SK-N-SH (cell line): Measurements from ENCODE around the gene JAM2.

Source experiments
- EP300 ChIP-seq, 2 experiments: IDR thresholded peaks; 2 replicates each; pipeline versions ENCODE4 v1.4.0 to v1.6.1; 2012; ENCODE audit warnings: borderline replicate concordance in 1 of 2, low read depth in 1 of 2, low read length in 1 of 2
- EZH2phosphoT487 ChIP-seq: fragments of 200-600 bp; sonication (generic); IDR thresholded peaks from 2 replicates; pipeline ENCODE4 v1.6.1; 2017; ENCODE audit warnings: low read depth, mixed run types, mild to moderate bottlenecking, antibody characterized with exemption, moderate library complexity, borderline replicate concordance
- FOXJ3 ChIP-seq: sonication (generic); formaldehyde crosslinking; IDR thresholded peaks from 2 replicates; pipeline ENCODE4 v1.5.1; 2020; ENCODE audit warnings: mild to moderate bottlenecking, missing genetic modification reagents
- GABPA ChIP-seq: IDR thresholded peaks from 2 replicates; pipeline ENCODE4 v1.4.0; 2012; ENCODE audit warnings: low read depth, mild to moderate bottlenecking
- NRF1 ChIP-seq: IDR thresholded peaks from 2 replicates; pipeline ENCODE4 v1.6.1; 2012; ENCODE audit warnings: low read depth, mild to moderate bottlenecking, low read length
- POLR2AphosphoS5 ChIP-seq: IDR thresholded peaks from 2 replicates; pipeline ENCODE4 v1.6.1; 2012; ENCODE audit warnings: low read depth, low read length
- RFX5 ChIP-seq: IDR thresholded peaks from 2 replicates; pipeline ENCODE4 v1.6.1; 2012; ENCODE audit warnings: mild to moderate bottlenecking, improper control_type of control experiment, low read length
- RXRA ChIP-seq: IDR thresholded peaks from 2 replicates; pipeline ENCODE4 v1.4.0; 2012; ENCODE audit warnings: low read depth, mild to moderate bottlenecking, borderline replicate concordance
- TAF1 ChIP-seq: IDR thresholded peaks from 2 replicates; pipeline ENCODE4 v1.6.1; 2012; ENCODE audit warnings: low read depth, mild to moderate bottlenecking, low read length, moderate library complexity, borderline replicate concordance
- TEAD4 ChIP-seq: IDR thresholded peaks from 2 replicates; pipeline ENCODE4 v1.4.0; 2012; ENCODE audit warnings: mild to moderate bottlenecking, borderline replicate concordance; ENCODE audit not compliant: insufficient read depth
- TF ChIP-seq, protein P1 (sequence below): fragments of 200-600 bp; sonication (generic); IDR thresholded peaks from 2 replicates; pipeline ENCODE4 v1.6.1; 2017; ENCODE audit warnings: antibody characterized with exemption, mild to moderate bottlenecking, moderate library complexity
- TF ChIP-seq, protein P2 (sequence below): IDR thresholded peaks from 2 replicates; pipeline ENCODE4; 2012

DNA sequence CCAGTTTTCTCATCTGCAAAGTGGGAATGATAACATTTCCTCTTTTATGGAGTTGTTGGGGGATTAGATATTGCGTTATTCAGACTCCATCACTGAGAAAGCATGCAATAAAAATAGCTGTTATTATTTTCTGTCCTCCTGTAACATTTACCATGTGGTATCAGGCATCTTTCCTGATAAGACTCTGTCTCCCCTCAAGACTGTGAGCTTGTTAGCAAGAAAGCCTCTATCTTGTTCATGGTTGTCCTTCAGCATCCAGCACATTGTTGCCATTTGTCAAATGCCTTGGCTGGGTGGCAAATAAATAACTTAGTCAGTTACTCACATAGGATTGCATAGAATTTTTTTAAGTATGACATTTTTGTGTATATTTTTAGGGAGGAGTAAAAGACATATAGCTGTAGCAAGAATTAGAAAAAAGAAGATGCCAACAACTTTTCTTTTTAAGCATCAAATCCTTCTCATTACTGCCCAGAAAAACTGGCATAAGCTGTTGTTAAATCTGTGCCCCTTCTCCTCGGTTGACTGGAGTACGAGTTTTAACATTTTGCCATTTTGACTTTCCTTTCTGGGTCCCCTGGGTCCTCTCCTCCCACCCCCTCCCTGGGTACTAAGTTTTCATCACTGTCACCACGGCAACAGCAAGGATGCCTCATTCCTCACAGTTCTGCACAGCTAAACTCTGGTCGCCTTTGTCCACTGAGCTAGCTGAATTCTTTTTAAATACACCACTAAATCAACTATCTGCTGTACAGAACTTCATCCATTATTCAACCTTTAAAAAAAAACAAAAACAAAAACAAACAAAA is 1.0 kb upstream of the JAM2 start:
- TF ChIP-seq, protein P1, sequence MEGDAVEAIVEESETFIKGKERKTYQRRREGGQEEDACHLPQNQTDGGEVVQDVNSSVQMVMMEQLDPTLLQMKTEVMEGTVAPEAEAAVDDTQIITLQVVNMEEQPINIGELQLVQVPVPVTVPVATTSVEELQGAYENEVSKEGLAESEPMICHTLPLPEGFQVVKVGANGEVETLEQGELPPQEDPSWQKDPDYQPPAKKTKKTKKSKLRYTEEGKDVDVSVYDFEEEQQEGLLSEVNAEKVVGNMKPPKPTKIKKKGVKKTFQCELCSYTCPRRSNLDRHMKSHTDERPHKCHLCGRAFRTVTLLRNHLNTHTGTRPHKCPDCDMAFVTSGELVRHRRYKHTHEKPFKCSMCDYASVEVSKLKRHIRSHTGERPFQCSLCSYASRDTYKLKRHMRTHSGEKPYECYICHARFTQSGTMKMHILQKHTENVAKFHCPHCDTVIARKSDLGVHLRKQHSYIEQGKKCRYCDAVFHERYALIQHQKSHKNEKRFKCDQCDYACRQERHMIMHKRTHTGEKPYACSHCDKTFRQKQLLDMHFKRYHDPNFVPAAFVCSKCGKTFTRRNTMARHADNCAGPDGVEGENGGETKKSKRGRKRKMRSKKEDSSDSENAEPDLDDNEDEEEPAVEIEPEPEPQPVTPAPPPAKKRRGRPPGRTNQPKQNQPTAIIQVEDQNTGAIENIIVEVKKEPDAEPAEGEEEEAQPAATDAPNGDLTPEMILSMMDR, result no peak
- TF ChIP-seq POLR2AphosphoS5 (no peak), FOXJ3 (CRISPR knock-in tag) (no peak), RXRA (no peak), TEAD4 (no peak), NRF1 (no peak), TAF1 (no peak), EZH2phosphoT487 (no peak), EP300 (IDR thresholded peaks at IDR 0.05; ENCODE audit: borderline replicate concordance in 1 of 2, low read depth in 1 of 2, low read length in 1 of 2) (no peak), RFX5 (no peak), GABPA (no peak)
- TF ChIP-seq, protein P2, sequence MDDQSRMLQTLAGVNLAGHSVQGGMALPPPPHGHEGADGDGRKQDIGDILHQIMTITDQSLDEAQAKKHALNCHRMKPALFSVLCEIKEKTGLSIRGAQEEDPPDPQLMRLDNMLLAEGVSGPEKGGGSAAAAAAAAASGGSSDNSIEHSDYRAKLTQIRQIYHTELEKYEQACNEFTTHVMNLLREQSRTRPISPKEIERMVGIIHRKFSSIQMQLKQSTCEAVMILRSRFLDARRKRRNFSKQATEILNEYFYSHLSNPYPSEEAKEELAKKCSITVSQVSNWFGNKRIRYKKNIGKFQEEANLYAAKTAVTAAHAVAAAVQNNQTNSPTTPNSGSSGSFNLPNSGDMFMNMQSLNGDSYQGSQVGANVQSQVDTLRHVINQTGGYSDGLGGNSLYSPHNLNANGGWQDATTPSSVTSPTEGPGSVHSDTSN, result no peak
